K562 (cell line): ENCODE results near the gene LSM14B. TPM values are rescaled to one million over a fixed set of nuclear protein-coding genes. Genes with fewer than 3 reads are reported as not detected.
A peak's percentile ranks its signal among the peaks of the same experiment; 100 is the strongest.

Experiments
- GTF2B ChIP-seq: IDR thresholded peaks from 2 replicates; pipeline ENCODE4 v1.6.1; 2011; ENCODE audit not compliant: insufficient read length; ENCODE audit errors: extremely low read depth
- HBP1 ChIP-seq: fragments of 450-650 bp; formaldehyde crosslinking; IDR thresholded peaks from 2 replicates; pipeline ENCODE4 v1.4.0; 2022; ENCODE audit warnings: missing genetic modification characterization
- MECOM ChIP-seq: fragments of 250-450 bp; sonication (Bioruptor Pico); IDR thresholded peaks from 2 replicates; pipeline ENCODE4 v1.8.0; 2022; ENCODE audit warnings: inconsistent platforms
- MGA ChIP-seq: fragments of 450-650 bp; IDR thresholded peaks from 2 replicates; pipeline ENCODE4 v1.6.1; 2016; ENCODE audit warnings: mild to moderate bottlenecking, moderate library complexity
- PURB ChIP-seq: sonication (generic); formaldehyde crosslinking; IDR thresholded peaks from 2 replicates; pipeline ENCODE4 v1.9.0; 2021; ENCODE audit warnings: low read depth, mild to moderate bottlenecking, missing genetic modification reagents
- SOX6 ChIP-seq: fragments of 450-650 bp; IDR thresholded peaks from 2 replicates; pipeline ENCODE4 v1.6.1; 2014; ENCODE audit warnings: mild to moderate bottlenecking
- ZNF395 ChIP-seq: fragments of 200-800 bp; sonication (Bioruptor generic); IDR thresholded peaks from 2 replicates; pipeline ENCODE4 v1.6.1; 2017; ENCODE audit warnings: missing genetic modification characterization, missing compliant biosample characterization
- ZNF655 ChIP-seq: fragments of 250-450 bp; sonication (Bioruptor Pico); IDR thresholded peaks from 2 replicates; pipeline ENCODE4 v1.5.0; 2021
- polyA plus RNA-seq, 8 experiments: library from polyadenylated mRNA; depleted of rRNA in 4 of 8; stranded (reverse) in 5 of 8; unstranded in 3 of 8; fragments of >200 nt; fragmentation: Nextera tagmentation in 2 of 8; fragmentation: Illumina TruSeq in 1 of 8; extraction: Ambion mirVana in 2 of 8; extraction: Trizol in 1 of 8; gene quantifications; 2 replicates each; pipeline versions ENCODE4 v1.2.1 to v1.2.3, GENCODE V29; 2011 to 2014; ENCODE audit warnings: inconsistent platforms in 1 of 8, missing spikeins in 1 of 8
- total RNA-seq, 7 experiments: library from RNA; depleted of rRNA in 6 of 7; stranded (reverse); fragments of >200 nt in 6 of 7; fragmentation: Illumina TruSeq in 2 of 7; extraction: Trizol in 2 of 7; gene quantifications; 2 replicates each; pipeline versions ENCODE4 v1.2.1 to v1.2.3, GENCODE V29; 2011 to 2021; ENCODE audit warnings: low replicate concordance in 1 of 7

The LSM14B gene
- total and polyA plus RNA-seq, 9 of the 15 experiments (the other 6 are each of a cell fraction or from before 2014, with no cell fraction given): 0.66 to 36.0 (median 20.2) TPM

GRCh38 chr20:62146019-62146755 lies 23.9 kb downstream of the LSM14B start (continued):
- TF ChIP-seq MGA: peak; percentile 99
- TF ChIP-seq MECOM (CRISPR knock-in tag): peak; percentile 86
- no peak for TF ChIP-seq GTF2B
- no peak for TF ChIP-seq ZNF655 (CRISPR knock-in tag)
- TF ChIP-seq SOX6: peak; percentile 95
- TF ChIP-seq HBP1 (CRISPR knock-in tag): no peak
- peak; percentile 86 for TF ChIP-seq ZNF395 (CRISPR knock-in tag)
- TF ChIP-seq PURB (CRISPR knock-in tag): no peak
